Fibroblast of mammary gland (primary cell): ENCODE measurements around the gene NR6A1.
A peak's percentile ranks its signal among the peaks of the same experiment; 100 is the strongest.

Experiments used
- DNase-seq: peaks from one replicate; pipeline ENCODE4 v3.0.0-alpha.2; 2010; ENCODE audit warnings: low read depth
- H3K4me3 ChIP-seq: 2 replicates; pipeline ENCODE4 v1.5.1; 2011; ENCODE audit warnings: low read depth, mild to moderate bottlenecking, low read length, moderate library complexity; ENCODE audit not compliant: control insufficient read depth
- TF ChIP-seq, protein P1 (sequence below): conservative IDR thresholded peaks from 2 replicates; pipeline ENCODE4 v1.5.1; 2011; ENCODE audit warnings: low read depth, low read length, inconsistent platforms; ENCODE audit not compliant: control insufficient read depth, insufficient read depth

Gene NR6A1

DNA sequence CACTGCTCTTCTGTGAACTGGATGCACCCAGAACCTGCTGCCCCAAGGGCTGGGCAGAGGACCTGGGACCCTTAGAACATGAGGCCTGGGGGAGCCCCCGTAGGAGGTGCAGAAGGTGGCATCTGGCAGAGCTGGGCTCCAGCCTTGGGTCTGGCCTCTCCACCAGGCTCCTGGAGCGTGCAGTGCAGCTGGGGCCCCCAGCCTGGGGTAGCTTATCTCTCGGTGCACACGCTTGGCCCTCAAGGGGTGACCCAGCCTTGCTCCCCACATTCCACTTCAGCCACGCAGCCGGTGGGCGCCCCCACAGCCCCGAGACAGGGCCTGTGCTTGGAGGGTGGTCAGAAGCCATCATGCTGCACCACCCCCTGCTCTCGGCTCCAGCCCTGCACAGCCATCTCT is 258.3 kb downstream of the NR6A1 start:
- H3K4me3 ChIP-seq: no peak overlapping the region
- TF ChIP-seq, protein P1, sequence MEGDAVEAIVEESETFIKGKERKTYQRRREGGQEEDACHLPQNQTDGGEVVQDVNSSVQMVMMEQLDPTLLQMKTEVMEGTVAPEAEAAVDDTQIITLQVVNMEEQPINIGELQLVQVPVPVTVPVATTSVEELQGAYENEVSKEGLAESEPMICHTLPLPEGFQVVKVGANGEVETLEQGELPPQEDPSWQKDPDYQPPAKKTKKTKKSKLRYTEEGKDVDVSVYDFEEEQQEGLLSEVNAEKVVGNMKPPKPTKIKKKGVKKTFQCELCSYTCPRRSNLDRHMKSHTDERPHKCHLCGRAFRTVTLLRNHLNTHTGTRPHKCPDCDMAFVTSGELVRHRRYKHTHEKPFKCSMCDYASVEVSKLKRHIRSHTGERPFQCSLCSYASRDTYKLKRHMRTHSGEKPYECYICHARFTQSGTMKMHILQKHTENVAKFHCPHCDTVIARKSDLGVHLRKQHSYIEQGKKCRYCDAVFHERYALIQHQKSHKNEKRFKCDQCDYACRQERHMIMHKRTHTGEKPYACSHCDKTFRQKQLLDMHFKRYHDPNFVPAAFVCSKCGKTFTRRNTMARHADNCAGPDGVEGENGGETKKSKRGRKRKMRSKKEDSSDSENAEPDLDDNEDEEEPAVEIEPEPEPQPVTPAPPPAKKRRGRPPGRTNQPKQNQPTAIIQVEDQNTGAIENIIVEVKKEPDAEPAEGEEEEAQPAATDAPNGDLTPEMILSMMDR: no peak

DNA sequence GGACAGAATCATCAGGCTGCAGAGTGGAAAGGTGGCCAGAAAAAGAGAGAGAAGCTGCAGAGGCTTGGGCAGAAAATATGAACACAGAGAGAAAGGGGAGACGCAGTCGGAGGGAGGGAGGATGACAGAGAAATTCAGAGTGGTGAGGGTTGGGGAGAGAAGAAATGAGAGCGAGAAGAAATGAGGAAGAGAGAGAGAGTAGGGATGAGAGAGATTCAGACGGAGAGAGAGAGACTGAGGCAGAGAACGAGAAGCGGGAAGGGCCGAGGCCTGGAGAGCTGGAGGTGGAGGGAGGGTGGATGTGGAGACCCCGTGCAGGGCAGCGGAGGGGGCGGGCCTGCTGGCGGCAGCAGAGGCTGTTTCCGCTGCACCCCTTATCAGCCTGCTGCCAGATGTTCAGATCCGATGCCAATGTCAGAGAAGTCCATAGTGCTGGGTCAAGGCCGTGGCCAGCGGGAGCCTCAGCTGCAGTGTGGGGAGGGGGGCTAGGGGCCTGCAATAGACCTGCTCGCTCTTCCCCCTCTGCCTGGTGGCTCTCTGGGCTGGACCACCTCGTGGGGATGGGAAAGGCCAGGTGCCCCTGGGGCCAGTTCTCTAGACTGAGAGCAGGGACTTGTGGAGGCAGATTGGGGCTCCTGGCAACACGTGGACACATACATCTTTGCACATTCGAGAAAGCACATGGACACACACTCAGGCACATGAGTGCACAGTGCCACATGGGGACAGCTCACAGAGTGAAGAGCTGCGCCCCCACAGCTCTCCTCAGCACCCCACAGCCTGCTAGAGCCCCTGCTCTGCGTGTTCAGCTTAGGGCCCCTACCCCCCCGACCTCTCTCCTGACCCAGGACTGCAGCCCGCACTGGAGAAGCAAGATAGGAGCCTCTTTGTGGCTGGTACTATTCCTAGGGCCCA is 259.0 kb downstream of the NR6A1 start:
- TF ChIP-seq, protein P1: no peak
- DNase-seq: no peak
- H3K4me3 ChIP-seq: no peak overlapping the region

More for the DNA sequence above, 258.3 kb downstream of the NR6A1 start:
- no peak for DNase-seq

DNA sequence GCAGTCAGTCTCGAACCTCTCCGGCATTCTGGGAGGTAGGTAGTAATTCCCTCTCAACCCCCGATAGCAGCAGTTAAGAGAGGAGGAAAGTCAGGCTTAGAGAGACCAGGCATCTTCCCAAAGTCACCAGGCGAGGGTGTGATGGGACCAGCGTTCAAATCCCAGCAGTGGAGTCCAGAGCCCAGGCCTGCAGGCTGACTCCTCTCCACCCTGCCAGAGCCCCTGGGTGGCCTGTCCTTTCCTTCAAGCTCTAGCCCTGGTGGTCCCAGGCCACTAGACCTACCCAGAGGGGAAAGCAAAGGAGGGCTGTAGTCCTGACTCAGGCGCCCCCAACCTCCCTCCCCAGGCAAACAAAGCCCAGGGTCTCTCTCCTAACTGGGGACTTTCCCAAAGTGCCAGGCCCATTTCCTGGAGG is 259.7 kb downstream of the NR6A1 start:
- DNase-seq: no peak
- TF ChIP-seq, protein P1: no peak
- H3K4me3 ChIP-seq: no peak overlapping the region

DNA sequence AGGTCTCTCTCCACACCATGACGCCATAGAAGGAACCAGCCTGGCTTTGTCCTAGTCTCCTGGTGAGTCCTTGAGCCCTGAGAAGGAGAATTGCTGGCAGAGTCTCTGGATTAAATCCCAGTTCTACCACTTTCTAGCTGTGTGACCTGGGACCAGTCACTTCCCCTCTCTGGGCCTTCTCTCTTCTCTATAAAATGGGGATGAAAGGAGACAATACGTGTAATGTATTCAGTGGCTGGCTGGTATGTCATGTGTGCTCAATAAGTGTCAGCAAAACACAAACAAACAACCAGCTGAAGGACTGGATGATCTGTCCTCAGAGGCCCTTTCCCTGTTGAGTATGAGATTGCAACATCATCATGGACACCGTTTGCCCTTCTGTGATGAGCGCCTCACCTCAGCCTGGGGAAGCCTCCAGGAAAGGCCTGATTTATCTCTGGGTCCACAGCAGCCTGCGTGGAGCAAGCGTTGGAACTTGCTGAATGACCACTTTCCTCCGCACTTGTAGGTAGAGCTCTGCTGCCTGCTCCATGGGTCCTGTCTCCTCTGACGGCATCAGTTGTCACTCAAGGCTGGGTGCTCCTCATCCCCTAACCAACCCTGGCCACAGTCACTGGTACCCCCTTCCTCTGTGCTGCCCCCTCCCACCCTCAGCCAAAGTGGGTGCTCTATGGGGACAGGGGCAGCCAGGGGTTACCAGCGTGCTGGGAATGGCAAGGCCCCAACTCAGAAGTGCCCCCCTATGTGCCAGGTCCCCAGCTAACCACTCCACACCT is 260.3 kb downstream of the NR6A1 start:
- peak; percentile 40 for DNase-seq
- TF ChIP-seq, protein P1: no peak

DNA sequence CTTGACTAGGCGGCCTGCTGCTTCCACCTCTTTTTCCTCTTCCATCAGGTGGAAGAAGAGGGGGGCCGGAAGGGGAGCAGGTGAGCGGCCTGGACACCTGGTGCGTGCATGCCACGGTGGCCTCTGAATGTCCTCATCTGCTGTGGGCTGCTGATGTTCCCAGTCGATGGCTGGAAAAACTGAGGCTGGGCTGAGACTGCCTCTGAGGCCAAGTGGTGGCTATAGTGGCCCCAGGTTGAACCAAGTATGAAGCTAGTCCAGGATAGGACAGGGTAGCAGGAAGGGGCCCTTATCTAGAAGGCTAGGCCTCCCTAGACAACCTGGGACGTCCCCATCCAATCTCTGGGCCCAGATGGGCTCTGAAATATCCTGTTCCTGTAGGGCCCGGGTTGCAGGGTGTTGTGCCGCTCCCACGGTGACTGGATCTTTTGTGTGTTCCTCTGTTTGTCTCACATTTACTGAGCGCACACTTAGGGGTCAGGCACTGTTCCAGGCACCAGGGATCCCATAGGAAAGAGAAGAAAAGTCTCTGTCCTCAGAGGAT is 263.2 kb downstream of the NR6A1 start:
- no peak overlapping the region for H3K4me3 ChIP-seq
- TF ChIP-seq, protein P1: no peak
- no peak for DNase-seq

More for the DNA sequence above, 260.3 kb downstream of the NR6A1 start:
- H3K4me3 ChIP-seq: no peak overlapping the region

DNA sequence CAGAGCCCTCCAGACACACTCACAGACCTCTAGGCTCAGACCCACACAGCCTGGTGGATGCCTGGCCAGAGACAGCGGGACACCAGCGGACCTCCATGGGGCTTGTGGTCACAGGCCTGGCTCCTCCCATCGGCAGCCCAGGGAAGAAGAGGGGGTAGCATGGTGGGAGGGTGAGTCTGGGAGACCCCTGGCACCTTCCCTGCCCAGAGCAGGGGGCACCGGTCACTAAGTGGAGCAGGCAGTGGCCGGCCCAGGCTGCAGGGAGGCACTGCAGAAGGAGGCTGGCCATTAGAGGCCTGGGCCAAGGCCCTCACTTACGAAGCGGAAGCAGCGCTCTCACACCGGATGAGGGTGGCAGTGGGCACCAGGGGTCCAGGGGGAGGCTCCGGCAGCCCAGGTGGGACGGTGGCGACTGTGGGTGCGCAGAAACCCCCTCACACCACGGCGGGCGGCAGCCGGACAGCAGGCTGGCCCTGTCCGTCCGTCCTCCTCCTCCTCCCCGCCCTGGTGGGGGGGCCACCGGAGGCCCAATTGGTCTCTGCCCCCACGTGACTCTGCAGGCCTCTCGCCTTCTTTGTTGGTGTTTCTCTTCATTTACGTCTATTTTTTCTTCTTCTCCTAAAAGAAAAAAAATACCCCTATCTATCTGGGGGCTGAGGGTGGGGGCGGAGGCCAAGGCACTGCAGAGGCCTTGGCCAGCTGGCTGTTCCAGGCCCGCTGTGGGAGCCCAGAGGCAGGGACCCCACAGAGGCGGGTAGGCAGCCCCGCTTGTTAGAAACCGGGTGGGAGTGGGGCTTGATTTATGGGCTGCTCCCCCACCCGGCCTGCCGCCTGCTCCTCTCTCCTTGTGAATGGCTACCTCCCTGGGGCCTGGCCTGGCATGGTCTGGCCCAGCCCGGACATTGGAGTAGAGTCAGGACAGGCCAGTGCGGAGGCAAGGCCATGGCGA is 263.9 kb downstream of the NR6A1 start, which contains the start of gene NR5A1:
Gene NR5A1 (minus strand): TSS at position 469 of the 949 bp plus-strand sequence. CDS start 4,004 bp downstream, outside the sequence.
- no peak for DNase-seq
- TF ChIP-seq, protein P1: no peak
- H3K4me3 ChIP-seq: no peak within 1 kb of the TSS
